Hypothalamus (tissue), 51 donors: ENCODE measurements around the gene FCN1.

Experiments
- DNase-seq, 51 donors: peaks; one replicate each; lab custom pipeline; 2025; lab: John Stamatoyannopoulos, UW

FCN1 gene

GRCh38 chr9:134937566-134938345 lies 20.0 kb upstream of the FCN1 start:
- DNase-seq: no peak

DNA sequence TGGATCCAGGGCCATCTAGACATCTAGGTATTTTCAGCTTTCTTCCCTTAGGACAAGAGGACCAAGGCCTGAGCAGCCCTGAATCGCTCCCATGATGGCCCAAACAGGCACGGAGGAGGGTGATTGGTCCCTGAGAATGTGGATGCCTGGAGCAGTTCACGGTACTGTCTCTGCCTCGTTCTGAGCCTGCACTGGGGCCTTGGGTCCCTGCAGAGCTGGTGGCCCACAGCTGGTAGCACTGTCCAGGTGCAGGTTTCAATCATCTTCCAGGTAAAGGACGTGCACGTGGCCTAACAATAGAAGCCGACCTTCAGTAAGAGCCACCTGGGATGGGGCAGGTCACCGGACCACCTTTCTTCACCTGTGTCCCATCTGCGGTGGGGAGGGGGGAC lies 19.4 kb upstream of the FCN1 start:
- DNase-seq: no peak

DNA sequence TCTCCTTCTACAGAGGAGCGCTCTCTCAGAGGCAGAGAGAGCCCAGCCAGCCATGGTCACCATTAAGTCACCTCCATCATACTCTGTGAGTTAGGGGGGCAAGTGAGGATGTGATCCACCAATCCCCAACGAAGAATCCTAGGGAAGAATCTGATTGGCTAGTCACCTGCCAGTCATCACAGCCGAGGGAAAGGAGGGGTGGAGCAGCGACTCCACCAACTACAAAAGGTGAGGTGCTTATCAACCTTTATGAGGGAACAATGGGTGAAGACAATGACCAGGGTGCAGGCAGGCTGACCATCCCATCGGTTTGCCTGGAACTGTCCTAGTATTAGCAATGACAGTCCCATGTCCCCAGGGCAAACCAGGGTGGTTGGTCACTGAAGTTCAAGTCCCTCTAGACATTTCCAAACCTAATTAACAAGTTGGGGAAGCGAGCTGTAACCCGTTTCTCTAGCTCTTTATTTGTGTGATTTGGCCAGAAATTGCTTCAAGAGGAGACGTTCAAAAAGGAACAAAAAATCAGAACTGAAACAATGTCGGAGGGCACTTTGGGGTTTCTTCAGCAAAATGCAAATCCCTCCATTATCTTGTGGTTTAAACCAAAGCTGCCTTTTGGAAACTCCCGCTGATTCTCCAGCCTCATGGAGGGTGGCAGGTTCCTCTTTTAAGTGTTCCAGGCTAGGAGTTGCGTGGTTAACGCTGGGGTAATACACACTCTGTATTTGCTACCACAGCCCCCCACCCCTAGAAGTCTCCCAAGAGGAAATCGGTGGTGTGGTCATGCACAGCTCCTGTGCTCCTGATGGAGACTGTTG lies 18.8 kb upstream of the FCN1 start:
- DNase-seq: no peak

GRCh38 chr9:134935701-134936345 lies 18.1 kb upstream of the FCN1 start:
- no peak for DNase-seq

DNA sequence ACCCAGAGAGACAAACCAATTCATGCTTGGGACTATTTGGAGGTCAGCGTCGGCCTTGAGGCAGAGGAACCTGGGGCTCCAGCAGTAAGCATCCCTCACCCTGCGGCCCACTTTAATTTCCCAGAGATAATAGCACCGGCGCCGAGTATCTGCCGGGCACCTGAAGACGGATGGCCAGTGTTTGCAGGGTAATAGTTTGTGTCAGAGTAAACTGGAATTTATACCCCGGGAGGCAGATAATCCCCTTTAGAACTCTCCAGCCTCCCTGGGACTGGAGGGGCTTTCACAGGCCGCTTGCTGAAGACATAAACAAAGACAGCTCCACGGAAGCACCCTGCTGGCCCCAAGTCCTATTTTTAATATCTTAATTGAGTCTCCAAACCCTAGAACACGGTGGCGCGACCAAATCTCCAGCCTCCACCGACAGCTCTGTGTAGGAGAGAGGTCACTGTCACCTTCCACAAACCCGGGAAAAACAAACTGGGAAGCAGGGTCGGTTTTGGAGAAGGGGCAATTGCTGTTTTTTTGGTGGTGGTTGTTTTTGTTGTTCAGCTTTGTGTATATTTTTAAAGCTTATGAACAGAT lies 17.4 kb upstream of the FCN1 start:
- DNase-seq: no peak

- DNase-seq: no peak
Measured at GRCh38 chr9:134933076-134933659, 15.5 kb upstream of the FCN1 start.

DNA sequence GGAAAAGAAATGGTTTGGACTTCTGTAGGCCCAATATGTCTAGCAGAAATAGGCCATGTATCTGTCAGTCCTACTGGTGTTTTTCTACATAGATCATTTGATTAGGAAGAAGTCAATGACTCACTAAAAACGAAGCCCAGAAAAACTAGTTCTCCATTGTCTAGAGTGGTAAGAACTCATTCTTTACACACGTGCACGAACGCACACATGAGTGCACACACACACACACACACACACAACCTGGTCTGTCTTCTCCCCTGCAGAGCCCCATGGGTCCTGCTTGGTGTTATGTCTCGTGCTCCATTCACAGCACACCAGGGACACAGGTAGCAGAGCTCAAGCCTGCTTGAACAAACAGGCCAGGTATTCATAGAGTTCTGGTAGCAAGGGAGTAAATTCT lies 14.9 kb upstream of the FCN1 start:
- DNase-seq: no peak

DNA sequence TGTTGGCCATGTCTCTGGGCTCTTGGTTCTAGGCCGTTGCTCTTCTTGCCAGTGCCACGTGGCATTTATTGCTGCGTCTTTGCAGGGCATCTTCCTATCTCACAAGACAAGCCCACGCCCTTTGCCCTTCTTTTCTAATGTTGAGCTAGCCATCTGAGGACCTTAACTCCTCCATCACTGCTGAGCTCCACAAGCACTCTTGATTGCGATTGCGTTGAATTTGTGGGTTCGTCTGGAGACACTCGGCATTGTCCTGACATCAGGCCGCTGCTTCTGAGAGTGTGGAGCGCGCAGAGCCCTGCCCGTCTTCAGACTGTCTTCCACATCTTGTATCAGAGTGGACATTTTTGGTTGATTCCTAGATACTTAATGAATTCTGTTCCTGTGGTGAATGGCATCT lies 14.5 kb upstream of the FCN1 start:
- no peak for DNase-seq

GRCh38 chr9:134930398-134930797 lies 12.7 kb upstream of the FCN1 start:
- DNase-seq: no peak

DNA sequence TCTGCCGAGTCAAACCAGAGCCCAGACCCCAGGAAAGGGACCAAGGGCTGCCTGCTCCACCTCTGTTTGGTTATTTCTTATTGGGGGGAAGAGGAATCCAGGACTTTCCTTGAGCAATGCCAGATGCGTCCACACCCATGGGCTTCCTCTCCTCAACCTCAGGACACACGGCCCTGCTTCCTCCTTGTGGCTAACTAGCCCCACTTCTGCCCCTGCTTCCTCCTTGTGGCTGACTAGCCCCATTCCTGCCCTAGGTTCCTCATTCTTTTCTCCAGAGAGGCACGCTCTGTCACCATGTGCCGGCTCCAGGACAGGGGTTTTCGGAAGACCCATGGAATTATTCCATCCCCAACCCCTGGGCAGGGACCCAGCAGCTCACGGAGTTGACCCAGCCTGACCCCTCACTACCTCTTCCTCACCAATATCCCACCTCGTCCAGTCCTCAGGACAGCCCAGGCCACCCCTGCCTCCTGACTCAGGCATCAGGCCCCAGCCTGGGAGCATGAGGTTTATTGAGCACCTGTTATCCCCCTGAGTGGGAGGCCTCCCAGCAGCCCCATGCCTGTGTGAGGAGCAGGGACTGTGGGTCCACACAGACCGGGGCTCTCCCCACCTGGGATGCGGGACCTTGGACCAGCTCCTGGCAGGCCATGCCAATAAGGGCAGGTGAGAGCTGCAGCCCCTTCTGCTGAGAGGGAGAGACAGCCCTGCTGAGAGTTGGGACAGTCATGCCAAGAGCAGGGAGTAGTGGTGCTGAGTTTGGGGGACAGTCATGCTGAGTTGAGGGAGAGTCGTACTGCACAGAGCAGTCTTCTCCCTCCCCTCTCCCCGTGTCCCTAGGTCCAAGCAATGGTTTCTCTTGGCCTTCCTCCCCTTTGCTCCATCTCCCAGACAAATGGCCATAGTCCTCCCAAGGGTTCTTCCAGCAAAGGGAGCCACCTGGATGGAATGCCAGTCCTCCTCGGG lies 11.8 kb upstream of the FCN1 start:
- peak in 8 of 51 donors; percentile 4 to 28 (median 10) for DNase-seq

DNA sequence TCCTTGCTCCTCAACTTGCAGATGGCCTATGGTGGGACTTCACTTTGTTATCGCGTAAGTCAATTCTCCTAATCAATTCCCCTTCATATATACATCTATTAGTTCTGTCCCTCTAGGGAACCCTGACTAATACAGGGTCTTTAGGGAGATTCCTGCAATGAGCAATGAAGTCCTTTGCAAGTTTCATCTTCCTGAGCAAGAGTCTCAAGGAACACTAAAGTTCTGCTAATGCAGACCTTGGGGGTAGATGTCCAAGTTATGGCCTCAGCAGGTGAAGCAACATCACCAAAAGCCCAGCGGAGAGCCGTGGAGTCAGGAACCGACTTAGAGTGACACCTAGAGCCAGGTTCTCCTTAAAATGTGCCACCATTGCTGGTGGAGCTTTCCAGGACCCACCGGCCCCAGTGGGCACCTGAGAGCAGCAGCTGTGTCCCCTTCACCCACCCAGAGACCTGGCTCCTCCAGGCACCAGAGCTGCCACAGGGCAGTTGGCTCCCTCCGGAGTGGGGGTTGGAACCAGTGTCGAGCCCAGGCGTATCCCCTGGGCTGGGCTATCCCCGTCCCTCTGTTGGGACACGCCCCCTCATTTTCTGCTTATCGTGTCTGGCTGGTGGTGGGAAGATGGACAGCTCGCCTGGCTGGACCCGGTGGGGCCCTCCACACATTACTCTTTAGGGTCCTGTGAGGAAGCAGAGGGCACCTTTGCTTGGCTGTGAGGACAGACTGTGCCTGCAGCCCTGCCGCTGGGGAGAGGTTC lies 10.9 kb upstream of the FCN1 start:
- DNase-seq: no peak

DNA sequence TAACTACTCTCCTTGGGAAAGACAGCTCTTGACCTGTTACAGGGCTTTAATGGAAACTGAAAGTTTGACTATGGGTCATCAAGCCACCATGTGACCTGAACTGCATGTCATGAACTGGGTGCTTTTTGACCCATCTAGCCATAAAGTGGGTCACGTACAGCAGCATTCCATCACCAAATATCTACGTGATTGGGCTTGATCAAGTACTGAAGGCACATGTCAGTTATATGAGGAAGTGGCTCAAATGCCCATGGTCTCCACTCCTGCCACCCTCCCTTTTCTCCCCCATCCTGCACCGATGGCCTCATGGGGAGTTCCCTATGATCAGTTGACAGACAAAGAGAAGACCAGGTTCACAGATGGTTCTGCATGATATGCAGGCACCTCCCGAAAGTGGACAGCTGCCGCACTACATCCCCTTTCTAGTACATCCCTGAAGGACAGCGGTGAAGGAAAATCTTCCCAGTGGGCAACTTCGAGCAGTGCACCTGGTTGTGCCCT lies 7.3 kb upstream of the FCN1 start:
- DNase-seq: no peak

- no peak for DNase-seq
Measured at GRCh38 chr9:134923466-134923865, 5.8 kb upstream of the FCN1 start.

DNA sequence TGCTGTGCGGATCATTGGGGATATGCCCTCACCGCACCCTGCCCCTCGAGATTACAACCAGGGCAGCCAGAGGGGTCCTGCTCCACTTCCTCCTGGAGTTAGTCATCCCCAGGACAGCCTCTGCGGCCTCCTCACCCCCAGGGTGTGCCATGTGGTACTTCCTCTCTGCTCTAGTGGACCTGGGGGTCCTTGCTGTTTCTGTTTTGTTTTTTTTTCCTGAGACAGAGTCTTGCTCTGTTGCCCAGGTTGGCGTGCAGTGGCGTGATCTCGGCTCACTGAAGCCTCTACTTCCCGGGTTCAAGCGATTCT lies 5.2 kb upstream of the FCN1 start:
- no peak for DNase-seq

GRCh38 chr9:134922066-134922931 lies 4.6 kb upstream of the FCN1 start:
- DNase-seq: peak in 1 of 51 donors; percentile 7

- no peak for DNase-seq
Measured at GRCh38 chr9:134919303-134919702, 1.6 kb upstream of the FCN1 start.

GRCh38 chr9:134918646-134919045 lies 934 bp upstream of the FCN1 start:
- DNase-seq: no peak

DNA sequence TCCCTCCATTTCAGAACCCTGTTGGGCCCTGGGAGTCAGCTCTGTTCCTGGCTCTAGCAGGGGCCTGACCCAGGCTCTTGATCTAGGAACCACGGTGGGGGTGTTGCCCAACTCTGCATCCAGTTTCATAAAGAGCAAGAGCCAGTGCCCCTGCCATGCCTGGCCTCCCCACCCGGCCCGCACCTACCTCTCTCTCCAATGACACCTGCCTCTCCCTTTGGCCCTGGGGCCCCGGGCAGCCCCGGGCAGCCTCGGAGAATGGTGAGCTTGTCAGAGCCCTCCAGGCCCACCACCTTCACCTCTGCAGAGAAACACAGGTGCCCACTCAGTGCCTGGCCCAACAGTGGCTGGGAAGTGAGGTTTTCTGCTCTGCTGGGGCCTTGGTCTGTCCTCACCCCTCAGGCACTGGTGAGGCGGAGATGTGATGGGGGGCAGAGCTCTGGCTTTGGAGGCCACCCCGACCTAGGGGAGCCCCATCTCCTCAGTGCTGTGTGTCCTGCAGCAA lies 1.5 kb downstream of the FCN1 start:
- DNase-seq: no peak
